CD4-positive, CD25-positive, alpha-beta regulatory T cell (primary cell): ENCODE data around the gene ANKS1B. TPM values are rescaled to one million over a fixed set of nuclear protein-coding genes. Genes with fewer than 3 reads are reported as not detected.

ENCODE experiments used
- ATAC-seq, 2 donors: fragments of 150-1000 bp; cut with Tn5 transposase; one replicate each; pipeline ENCODE4 v1.10.0; 2021; ENCODE audit warnings: low read depth in 2 of 2, moderate number of reproducible peaks in 2 of 2, moderate library complexity in 1 of 2
- DNase-seq, 3 donors: peaks; one replicate each; pipeline versions ENCODE4 v3.0.0 to v3.0.0-alpha.2; 2012 to 2022; ENCODE audit warnings: mixed read lengths in 1 of 3
- H3K27ac ChIP-seq: one replicate; pipeline ENCODE4 v1.7.0; 2013; ENCODE audit warnings: mild to moderate bottlenecking, low read length; ENCODE audit not compliant: insufficient read depth, poor library complexity, severe bottlenecking
- H3K27me3 ChIP-seq: one replicate; pipeline ENCODE4 v1.7.0; 2013; ENCODE audit warnings: low read length; ENCODE audit not compliant: control insufficient read depth, insufficient read depth
- H3K36me3 ChIP-seq: one replicate; pipeline ENCODE4 v1.7.0; 2013; ENCODE audit warnings: mild to moderate bottlenecking, low read length, moderate library complexity; ENCODE audit not compliant: control insufficient read depth, insufficient read depth
- H3K4me1 ChIP-seq: 2 replicates; pipeline ENCODE4 v1.7.0; 2013; ENCODE audit warnings: mild to moderate bottlenecking, low read length; ENCODE audit not compliant: insufficient read depth, control insufficient read depth, poor library complexity, severe bottlenecking
- H3K4me3 ChIP-seq: one replicate; pipeline ENCODE4 v1.7.0; 2013; ENCODE audit warnings: low read depth, mild to moderate bottlenecking, low read length, moderate library complexity
- H3K9me3 ChIP-seq, 2 experiments: 1 replicate in 1 of 2; 2 replicates in 1 of 2; pipeline ENCODE4 v1.7.0; 2013; ENCODE audit warnings: low read length in 2 of 2, mild to moderate bottlenecking in 1 of 2, moderate library complexity in 1 of 2; ENCODE audit not compliant: control insufficient read depth in 2 of 2
- H3K27ac Mint-ChIP-seq, 3 donors: one replicate each; pipeline ENCODE4 v1.8.0; 2020 to 2022; ENCODE audit warnings: mild to moderate bottlenecking in 3 of 3, mixed read lengths in 3 of 3, moderate library complexity in 2 of 3
- H3K27me3 Mint-ChIP-seq: one replicate; pipeline ENCODE4 v1.8.0; 2022; ENCODE audit warnings: mild to moderate bottlenecking, mixed read lengths
- H3K36me3 Mint-ChIP-seq: one replicate; pipeline ENCODE4 v1.8.0; 2020; ENCODE audit warnings: mixed read lengths
- H3K4me1 Mint-ChIP-seq, 4 donors: one replicate each; pipeline ENCODE4 v1.8.0; 2020 to 2022; ENCODE audit warnings: mixed read lengths in 4 of 4, mild to moderate bottlenecking in 1 of 4
- H3K4me3 Mint-ChIP-seq, 4 donors: one replicate each; pipeline ENCODE4 v1.8.0; 2020 to 2022; ENCODE audit warnings: mild to moderate bottlenecking in 4 of 4, mixed read lengths in 4 of 4, moderate library complexity in 3 of 4
- H3K9me3 Mint-ChIP-seq, 7 donors: one replicate each; pipeline ENCODE4 v1.8.0; 2020 to 2022; ENCODE audit warnings: mixed read lengths in 7 of 7, mild to moderate bottlenecking in 3 of 7, moderate library complexity in 2 of 7
- polyA plus RNA-seq, 4 donors: library from polyadenylated mRNA; unstranded; fragments of 300-500 nt; fragmentation: Illumina TruSeq; gene quantifications; one replicate each; pipeline ENCODE4 v1.2.3, GENCODE V29; 2021
- total RNA-seq: library from RNA; stranded (reverse); gene quantifications from one replicate; pipeline ENCODE4 v1.2.3, GENCODE V29; 2022

Gene ANKS1B
- total and polyA plus RNA-seq, 5 donors from 2014 or later, result 4.0 to 15.9 (median 9.5) TPM

DNA sequence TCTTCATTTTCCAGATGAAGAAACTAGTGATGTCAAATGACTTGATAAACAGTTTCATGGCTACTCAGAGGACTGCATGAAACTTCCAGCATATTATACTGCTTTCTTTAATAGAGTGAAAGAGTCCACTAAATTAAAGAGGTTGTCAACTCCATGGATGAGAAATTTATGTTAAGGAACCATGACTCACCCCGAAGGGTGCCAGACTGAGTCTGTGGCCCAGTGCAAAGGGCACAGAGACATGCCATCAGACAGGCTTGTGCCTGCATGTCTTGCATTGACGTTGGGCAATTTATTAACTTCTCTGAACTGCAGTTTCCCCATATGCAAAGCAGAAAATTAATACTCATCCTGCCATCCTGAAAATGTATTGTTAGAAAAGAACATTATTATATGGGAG lies 957.3 kb downstream of the ANKS1B start:
- Histone ChIP-seq H3K9me3 (no peaks in the 10 kb centered on the region), H3K27ac (no peak overlapping the region), H3K4me3 (no peak overlapping the region), H3K27me3 (peaks cover 5% of the 10 kb centered on the region), H3K36me3 (no peaks in the 10 kb centered on the region), H3K4me1 (no peaks in the 10 kb centered on the region)
- H3K36me3 Mint-ChIP-seq, result no peaks in the 10 kb centered on the region
- no peaks in the 10 kb centered on the region for H3K4me1 Mint-ChIP-seq
- H3K9me3 Mint-ChIP-seq, result peaks cover 0 to 6% (median 1%) of the 10 kb centered on the region in 7 donors
- no peak overlapping the region for H3K4me3 Mint-ChIP-seq
- ATAC-seq (no peak), DNase-seq (no peak)
- H3K27ac Mint-ChIP-seq, result no peak overlapping the region
- no peaks in the 10 kb centered on the region for H3K27me3 Mint-ChIP-seq

DNA sequence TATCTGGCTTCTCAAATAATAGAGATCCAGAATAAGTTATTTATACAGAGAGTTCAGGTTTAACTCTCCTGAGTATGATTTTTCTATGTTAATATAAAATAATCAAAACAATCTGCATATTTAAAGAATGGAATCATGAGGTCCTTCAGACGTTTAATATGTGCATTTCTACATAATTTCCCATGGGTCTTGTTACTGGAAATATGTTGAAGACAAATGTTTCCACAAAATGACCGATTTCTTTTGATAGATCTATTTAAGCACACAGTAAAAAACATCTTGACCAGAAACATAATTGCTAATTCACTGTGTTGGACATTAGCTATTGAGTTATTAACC lies 957.7 kb downstream of the ANKS1B start:
- no peak overlapping the region for H3K4me3 Mint-ChIP-seq
- H3K27ac Mint-ChIP-seq, result no peak overlapping the region
- no peaks in the 10 kb centered on the region for H3K36me3 Mint-ChIP-seq
- Histone ChIP-seq H3K9me3 (no peaks in the 10 kb centered on the region), H3K27ac (no peak overlapping the region), H3K4me3 (no peak overlapping the region), H3K36me3 (no peaks in the 10 kb centered on the region), H3K4me1 (no peaks in the 10 kb centered on the region), H3K27me3 (peaks cover 5% of the 10 kb centered on the region)
- H3K4me1 Mint-ChIP-seq, result no peaks in the 10 kb centered on the region
- DNase-seq (no peak), ATAC-seq (no peak)
- no peaks in the 10 kb centered on the region for H3K27me3 Mint-ChIP-seq
- peaks cover 0 to 6% (median 0%) of the 10 kb centered on the region in 7 donors for H3K9me3 Mint-ChIP-seq

DNA sequence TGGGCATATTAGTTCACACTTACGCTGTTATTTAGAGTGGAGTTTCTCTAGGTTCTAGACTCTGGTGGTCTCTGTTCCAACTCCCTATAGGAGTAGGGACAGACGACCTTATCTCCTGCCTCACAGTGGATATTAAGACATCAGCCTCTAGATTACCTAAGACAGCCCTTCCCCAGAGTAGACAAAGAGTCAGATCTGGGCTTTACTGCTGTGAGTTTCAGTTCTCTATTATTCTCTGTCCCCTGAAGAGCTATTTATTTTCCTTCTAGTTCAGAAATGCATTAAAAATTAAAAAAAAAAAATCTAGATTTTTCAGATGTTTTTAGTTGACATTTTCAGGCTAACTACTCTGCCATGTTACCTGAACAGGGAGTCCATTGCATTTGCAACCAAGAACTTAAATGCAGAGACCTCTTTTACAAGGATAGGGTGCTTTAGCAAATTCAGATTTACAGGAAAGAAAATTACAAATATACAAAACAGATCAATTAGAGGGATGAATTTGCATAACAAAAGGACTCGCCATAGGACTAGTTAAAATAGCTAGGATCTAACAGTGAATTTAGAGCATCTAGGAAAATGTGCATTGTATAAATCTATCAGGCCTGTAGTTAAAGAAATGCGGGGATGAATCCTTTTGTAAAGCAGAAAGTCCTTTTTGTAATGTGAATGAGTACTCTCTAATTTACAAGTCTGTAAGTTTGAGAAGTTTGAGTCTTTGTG lies 958.2 kb downstream of the ANKS1B start:
- Mint-ChIP-seq H3K4me3 (no peak overlapping the region), H3K27ac (no peak overlapping the region)
- H3K4me1 ChIP-seq, result no peaks in the 10 kb centered on the region

DNA sequence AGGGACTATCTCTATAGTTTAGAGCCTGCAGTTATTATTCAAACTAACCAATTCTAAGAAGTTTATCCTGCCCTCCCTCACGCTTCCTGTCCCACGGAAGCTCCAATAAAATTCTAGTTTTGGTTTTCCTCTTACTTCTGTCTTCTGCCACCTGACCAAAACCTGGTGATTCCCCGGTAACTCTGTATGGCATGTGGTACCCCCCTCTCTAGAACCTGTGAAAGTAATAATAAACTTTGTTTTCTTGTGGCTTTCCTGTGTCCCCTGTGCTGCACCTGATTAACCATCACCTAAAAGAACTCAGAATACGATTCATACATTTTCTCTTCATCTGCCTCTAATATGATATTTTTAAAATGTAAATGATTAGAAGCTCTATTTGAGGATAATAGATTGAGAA lies 959.9 kb downstream of the ANKS1B start:
- Mint-ChIP-seq H3K27ac (no peak overlapping the region), H3K9me3 (peaks cover 0 to 4% (median 0%) of the 10 kb centered on the region in 7 donors), H3K4me3 (no peak overlapping the region), H3K4me1 (no peaks in the 10 kb centered on the region), H3K27me3 (no peaks in the 10 kb centered on the region), H3K36me3 (no peaks in the 10 kb centered on the region)
- Histone ChIP-seq H3K9me3 (no peaks in the 10 kb centered on the region), H3K36me3 (no peaks in the 10 kb centered on the region), H3K27me3 (peaks cover 5% of the 10 kb centered on the region), H3K27ac (no peak overlapping the region), H3K4me1 (no peaks in the 10 kb centered on the region), H3K4me3 (no peak overlapping the region)
- ATAC-seq, result no peak
- no peak for DNase-seq

More for the DNA sequence above, 958.2 kb downstream of the ANKS1B start:
- Histone ChIP-seq H3K36me3 (no peaks in the 10 kb centered on the region), H3K27me3 (peaks cover 5% of the 10 kb centered on the region), H3K27ac (no peak overlapping the region), H3K4me3 (no peak overlapping the region), H3K9me3 (no peaks in the 10 kb centered on the region)
- Mint-ChIP-seq H3K4me1 (no peaks in the 10 kb centered on the region), H3K9me3 (peaks cover 0 to 6% (median 0%) of the 10 kb centered on the region in 7 donors), H3K36me3 (no peaks in the 10 kb centered on the region), H3K27me3 (no peaks in the 10 kb centered on the region)
- ATAC-seq (no peak), DNase-seq (no peak)

DNA sequence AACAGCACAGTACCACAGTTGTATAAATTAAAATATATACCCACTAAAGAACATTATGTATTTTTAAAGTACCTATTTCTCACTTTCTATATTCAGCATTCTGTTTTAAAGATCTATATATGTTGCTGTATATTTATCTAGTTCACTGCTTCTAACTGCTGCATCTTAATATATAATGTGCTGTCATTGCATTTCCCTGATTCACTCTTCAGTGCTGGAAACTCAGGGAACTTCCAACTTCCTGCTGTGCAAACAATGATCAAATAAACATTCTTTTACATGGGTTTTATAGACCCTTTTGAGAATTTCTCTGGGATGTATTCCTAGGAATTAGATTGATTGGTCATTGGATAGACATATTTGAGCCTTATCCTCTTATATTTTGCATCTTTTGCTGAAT lies 960.5 kb downstream of the ANKS1B start:
- no peak for DNase-seq
- H3K4me1 Mint-ChIP-seq, result no peaks in the 10 kb centered on the region
- H3K9me3 ChIP-seq, result no peaks in the 10 kb centered on the region
- H3K27me3 Mint-ChIP-seq, result no peaks in the 10 kb centered on the region
- H3K36me3 Mint-ChIP-seq, result no peaks in the 10 kb centered on the region
- H3K27me3 ChIP-seq, result peaks cover 5% of the 10 kb centered on the region
- ATAC-seq, result no peak
- H3K9me3 Mint-ChIP-seq, result peaks cover 0 to 4% (median 0%) of the 10 kb centered on the region in 7 donors
- H3K4me3 Mint-ChIP-seq, result no peak overlapping the region
- no peak overlapping the region for H3K27ac Mint-ChIP-seq
- H3K4me3 ChIP-seq, result no peak overlapping the region
- H3K27ac ChIP-seq, result no peak overlapping the region
- no peaks in the 10 kb centered on the region for H3K36me3 ChIP-seq
- H3K4me1 ChIP-seq, result no peaks in the 10 kb centered on the region

DNA sequence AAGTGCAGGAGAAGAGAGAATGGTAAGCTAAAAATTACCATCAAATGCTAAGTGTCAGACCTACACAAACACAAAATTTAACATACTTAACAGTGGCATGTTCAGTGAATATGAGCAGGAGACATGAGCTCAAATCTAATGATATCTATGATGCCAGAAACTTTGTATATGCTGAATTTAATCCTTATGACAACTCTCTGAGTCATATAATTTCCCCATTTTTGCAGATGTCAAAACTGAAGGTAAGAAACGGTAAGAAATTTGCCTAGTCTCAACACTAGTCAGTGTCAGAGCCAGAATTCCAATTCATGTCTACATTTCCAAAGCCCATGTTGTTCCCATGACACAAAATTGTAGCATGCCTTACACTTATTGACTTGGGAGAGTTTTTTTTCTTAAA lies 963.9 kb downstream of the ANKS1B start:
- H3K27ac Mint-ChIP-seq, result no peak overlapping the region
- Histone ChIP-seq H3K36me3 (no peaks in the 10 kb centered on the region), H3K27ac (no peak overlapping the region), H3K4me1 (no peaks in the 10 kb centered on the region), H3K9me3 (no peaks in the 10 kb centered on the region), H3K4me3 (no peak overlapping the region), H3K27me3 (peaks cover 2% of the 10 kb centered on the region)
- no peaks in the 10 kb centered on the region for H3K36me3 Mint-ChIP-seq
- no peaks in the 10 kb centered on the region for H3K4me1 Mint-ChIP-seq
- H3K4me3 Mint-ChIP-seq, result no peak overlapping the region
- ATAC-seq (no peak), DNase-seq (no peak)
- no peaks in the 10 kb centered on the region for H3K27me3 Mint-ChIP-seq
- H3K9me3 Mint-ChIP-seq, result peaks cover 0 to 4% (median 2%) of the 10 kb centered on the region in 7 donors

DNA sequence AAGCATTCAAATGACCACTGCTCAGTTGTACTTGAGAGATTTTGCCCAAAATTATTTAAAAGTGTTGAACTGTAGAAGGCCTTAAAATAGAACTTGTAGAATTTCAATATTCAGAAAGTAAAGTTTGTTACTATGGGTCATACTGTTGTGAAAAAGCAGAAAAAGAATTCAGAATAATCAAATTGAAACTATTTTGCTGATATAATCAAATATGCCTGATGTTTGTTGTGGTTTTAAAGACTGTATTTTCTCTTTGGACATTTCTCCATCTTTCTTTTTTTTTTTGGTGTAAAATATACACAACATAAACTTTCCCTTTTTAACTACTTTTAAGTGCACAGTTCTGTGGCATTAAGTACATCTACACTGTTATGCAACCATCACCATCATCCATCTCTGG lies 964.9 kb downstream of the ANKS1B start:
- Mint-ChIP-seq H3K36me3 (no peaks in the 10 kb centered on the region), H3K4me1 (no peaks in the 10 kb centered on the region), H3K27me3 (peaks cover 4% of the 10 kb centered on the region), H3K9me3 (peaks cover 0 to 4% (median 2%) of the 10 kb centered on the region in 7 donors), H3K27ac (no peak overlapping the region), H3K4me3 (no peak overlapping the region)
- Histone ChIP-seq H3K4me3 (no peak overlapping the region), H3K36me3 (no peaks in the 10 kb centered on the region), H3K27me3 (peaks cover 2% of the 10 kb centered on the region), H3K27ac (no peak overlapping the region), H3K4me1 (no peaks in the 10 kb centered on the region), H3K9me3 (no peaks in the 10 kb centered on the region)
- ATAC-seq, result no peak
- no peak for DNase-seq

DNA sequence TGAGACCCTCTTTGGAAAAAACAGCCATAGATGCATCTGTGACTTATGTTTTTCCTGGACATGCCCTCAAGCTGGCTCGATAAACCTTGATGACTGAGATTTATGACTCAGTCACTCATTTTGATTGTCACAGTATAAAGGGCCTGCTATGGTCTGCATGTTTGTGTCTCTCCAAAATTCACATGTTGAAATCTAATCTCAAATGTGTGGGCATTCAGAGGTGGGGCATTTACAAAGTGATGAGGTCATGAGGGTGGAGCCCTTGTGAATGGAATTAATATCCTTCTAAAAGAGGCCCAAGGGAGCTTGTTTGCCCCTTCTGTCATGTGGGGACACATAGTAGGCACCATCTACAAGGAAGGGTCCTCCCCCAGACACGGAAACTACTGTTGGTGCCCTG lies 966.8 kb downstream of the ANKS1B start:
- H3K4me1 ChIP-seq, result no peaks in the 10 kb centered on the region
- H3K36me3 Mint-ChIP-seq, result no peaks in the 10 kb centered on the region
- H3K27me3 ChIP-seq, result no peaks in the 10 kb centered on the region
- H3K36me3 ChIP-seq, result no peaks in the 10 kb centered on the region
- ATAC-seq, result no peak
- H3K4me3 Mint-ChIP-seq, result no peak overlapping the region
- H3K9me3 ChIP-seq, result no peaks in the 10 kb centered on the region
- H3K27ac Mint-ChIP-seq, result no peak overlapping the region
- H3K27me3 Mint-ChIP-seq, result peaks cover 5% of the 10 kb centered on the region
- H3K27ac ChIP-seq, result no peak overlapping the region
- peaks cover 0 to 7% (median 0%) of the 10 kb centered on the region in 7 donors for H3K9me3 Mint-ChIP-seq
- no peaks in the 10 kb centered on the region for H3K4me1 Mint-ChIP-seq
- H3K4me3 ChIP-seq, result no peak overlapping the region
- DNase-seq, result no peak
